ENCODE results near the gene AUNIP.

The AUNIP gene

GRCh38 chr1:25811384-25812082 is 47.7 kb downstream of the AUNIP start:
- no peak overlapping the region for H3K9ac ChIP-seq (ENCODE audit: low read length)
- peaks cover 8% of the 10 kb centered on the region for H3K4me1 ChIP-seq (ENCODE audit: control insufficient read depth, insufficient read depth, low read length)
- no peak overlapping the region for H3K4me3 ChIP-seq (ENCODE audit: low read length)
- no peak for DNase-seq (ENCODE audit: low read depth)
- no peaks in the 10 kb centered on the region for H3K27me3 ChIP-seq (replicated peaks; ENCODE audit: control insufficient read depth, insufficient read depth, low read length)
- H3K36me3 ChIP-seq (ENCODE audit: control insufficient read depth, insufficient read depth, low read length, severe bottlenecking): peaks cover 70% of the 10 kb centered on the region
- H3K9me3 ChIP-seq (ENCODE audit: control insufficient read depth, low read length): no peaks in the 10 kb centered on the region

DNA sequence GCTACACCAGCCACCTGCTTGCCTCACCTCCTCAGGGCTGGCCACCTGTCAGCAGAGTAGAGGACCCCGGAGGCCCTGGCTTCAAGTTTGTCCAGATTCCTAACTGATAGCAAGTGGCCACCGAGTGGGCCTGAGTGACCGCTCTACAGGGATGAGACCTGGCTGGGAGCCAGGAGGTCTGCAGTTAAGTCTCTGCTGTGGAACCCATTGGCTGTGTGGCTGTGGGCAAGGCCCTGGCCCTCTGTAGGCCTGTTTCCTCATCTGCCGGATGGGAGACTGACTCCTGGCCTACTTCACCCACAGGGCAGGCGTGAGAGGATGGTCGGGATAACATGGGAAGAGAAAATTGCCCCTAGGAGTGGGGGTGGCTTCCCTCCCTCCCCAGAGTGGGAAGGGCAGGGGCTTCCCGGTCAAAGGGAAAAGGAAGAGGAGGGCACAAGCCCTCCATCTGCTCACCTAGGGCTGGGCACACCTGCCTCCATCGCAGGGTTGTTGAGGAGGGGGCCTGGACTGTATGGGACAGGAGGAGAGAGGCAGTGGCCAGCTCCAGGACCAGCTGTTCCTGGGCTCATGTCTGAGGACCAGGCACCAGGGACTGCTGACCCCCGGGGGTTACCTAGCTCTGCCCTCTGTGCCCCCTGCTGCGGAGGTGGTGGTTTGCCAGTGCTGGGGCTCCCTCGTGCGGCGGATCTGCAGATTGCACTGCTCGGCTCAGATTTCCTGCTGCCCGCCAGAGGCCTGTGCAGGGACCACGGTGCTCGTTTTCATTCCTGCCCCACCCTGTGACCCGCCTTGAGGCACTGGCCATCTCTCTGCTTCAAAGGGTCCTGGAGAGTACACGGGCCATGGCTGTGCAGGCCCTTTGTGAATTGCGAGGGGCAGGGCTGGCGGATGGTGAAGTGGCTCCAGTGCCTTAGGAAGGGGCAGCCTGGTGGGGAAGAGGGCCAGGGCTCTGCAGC is 48.6 kb downstream of the AUNIP start:
- Histone ChIP-seq H3K36me3 (ENCODE audit: control insufficient read depth, insufficient read depth, low read length, severe bottlenecking) (peaks cover 61% of the 10 kb centered on the region), H3K9me3 (ENCODE audit: control insufficient read depth, low read length) (no peaks in the 10 kb centered on the region)

DNA sequence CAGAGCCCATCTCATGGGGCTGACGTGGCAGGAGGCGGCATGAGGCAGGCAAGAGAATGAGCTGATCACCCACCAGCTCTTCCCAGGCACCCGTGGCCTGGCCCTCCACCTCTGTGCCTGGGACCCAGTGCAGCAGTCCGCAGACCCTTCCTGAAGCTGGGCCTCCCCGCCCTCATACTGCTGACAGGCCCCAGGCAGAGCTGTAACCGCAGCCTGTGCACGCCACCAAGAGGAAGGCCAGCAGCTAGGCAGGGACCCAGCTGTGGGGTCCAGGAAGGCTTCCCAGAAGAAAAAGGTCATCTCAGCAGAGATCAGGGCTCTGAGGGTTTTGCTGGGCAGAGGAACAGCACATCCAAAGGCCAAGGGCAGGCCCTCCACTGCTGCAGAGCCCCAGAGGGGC is 49.3 kb downstream of the AUNIP start:
- no peak for DNase-seq (ENCODE audit: low read depth)
- Histone ChIP-seq H3K9ac (ENCODE audit: low read length) (no peak overlapping the region), H3K27me3 (replicated peaks; ENCODE audit: control insufficient read depth, insufficient read depth, low read length) (no peaks in the 10 kb centered on the region), H3K4me3 (ENCODE audit: low read length) (no peak overlapping the region), H3K36me3 (ENCODE audit: control insufficient read depth, insufficient read depth, low read length, severe bottlenecking) (peaks cover 54% of the 10 kb centered on the region), H3K9me3 (ENCODE audit: control insufficient read depth, low read length) (no peaks in the 10 kb centered on the region), H3K4me1 (ENCODE audit: control insufficient read depth, insufficient read depth, low read length) (peaks cover 24% of the 10 kb centered on the region)

More for the DNA sequence above, 48.6 kb downstream of the AUNIP start:
- Histone ChIP-seq H3K4me1 (ENCODE audit: control insufficient read depth, insufficient read depth, low read length) (peaks cover 17% of the 10 kb centered on the region), H3K4me3 (ENCODE audit: low read length) (no peak overlapping the region), H3K9ac (ENCODE audit: low read length) (no peak overlapping the region), H3K27me3 (replicated peaks; ENCODE audit: control insufficient read depth, insufficient read depth, low read length) (no peaks in the 10 kb centered on the region)
- peak; percentile 79 for DNase-seq (ENCODE audit: low read depth)

DNA sequence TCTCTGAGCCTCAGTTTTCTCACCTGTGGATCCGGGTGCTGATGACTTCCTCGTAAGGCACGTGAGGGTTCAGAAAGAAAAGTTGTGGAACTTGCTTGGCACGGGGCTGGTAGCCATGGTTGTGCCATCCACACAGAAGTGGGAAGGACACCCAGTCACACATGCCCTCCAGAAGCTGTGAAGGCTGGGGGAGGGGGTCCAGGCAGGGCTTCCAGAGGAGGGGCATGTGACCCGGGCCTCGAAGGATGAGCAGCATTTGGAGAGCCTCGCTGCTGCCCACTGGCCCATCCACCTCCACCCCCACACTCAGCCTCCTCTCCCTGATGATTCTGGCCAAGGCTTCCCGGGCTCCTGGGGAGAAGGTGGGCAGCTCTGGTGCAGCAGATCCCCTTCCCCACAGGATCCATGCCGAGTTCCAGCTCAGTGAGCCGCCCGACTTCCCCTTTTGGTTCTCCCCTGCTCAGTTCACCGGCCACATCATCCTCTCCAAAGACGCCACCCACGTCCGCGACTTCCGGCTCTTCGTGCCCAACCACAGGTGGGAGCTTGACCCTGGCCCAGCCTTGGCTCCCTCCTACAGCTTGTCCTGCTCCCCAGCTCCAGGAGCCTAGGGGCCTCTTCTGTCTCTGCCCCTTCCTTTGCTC is 49.9 kb downstream of the AUNIP start:
- Histone ChIP-seq H3K9me3 (ENCODE audit: control insufficient read depth, low read length) (no peaks in the 10 kb centered on the region), H3K36me3 (ENCODE audit: control insufficient read depth, insufficient read depth, low read length, severe bottlenecking) (peaks cover 50% of the 10 kb centered on the region), H3K4me1 (ENCODE audit: control insufficient read depth, insufficient read depth, low read length) (peaks cover 28% of the 10 kb centered on the region), H3K27me3 (replicated peaks; ENCODE audit: control insufficient read depth, insufficient read depth, low read length) (no peaks in the 10 kb centered on the region), H3K9ac (ENCODE audit: low read length) (no peak overlapping the region), H3K4me3 (ENCODE audit: low read length) (no peak overlapping the region)
- no peak for DNase-seq (ENCODE audit: low read depth)

DNA sequence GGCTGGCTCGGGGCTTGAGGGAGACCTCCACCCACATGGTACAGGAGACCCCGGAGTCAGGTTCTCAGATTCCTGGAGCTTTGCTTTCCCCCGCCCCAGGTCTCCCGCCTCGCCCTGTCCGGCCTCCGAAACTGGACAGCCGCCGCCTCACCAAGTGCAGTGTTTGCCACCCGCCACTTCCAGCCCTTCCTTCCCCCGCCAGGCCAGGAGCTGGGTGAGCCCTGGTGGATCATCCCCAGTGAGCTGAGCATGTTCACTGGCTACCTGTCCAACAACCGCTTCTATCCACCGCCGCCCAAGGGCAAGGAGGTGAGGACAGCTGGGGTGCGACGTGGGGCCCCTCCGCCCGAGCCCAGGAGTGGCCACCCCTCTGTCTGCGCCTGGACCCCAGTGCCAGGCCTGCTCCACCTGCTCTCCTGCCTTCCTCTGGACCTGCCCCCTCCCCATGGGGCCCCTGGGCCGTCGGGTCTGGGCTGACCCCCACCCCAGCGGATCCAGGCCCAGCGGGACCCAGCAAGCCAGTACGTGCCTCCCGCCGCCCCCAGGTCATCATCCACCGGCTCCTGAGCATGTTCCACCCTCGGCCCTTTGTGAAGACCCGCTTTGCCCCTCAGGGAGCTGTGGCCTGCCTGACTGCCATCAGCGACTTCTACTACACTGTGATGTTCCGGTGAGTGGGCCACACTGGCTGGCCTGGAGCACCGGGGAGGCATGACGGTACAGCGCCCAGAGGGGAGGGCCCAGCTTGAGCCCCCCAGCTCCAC is 50.6 kb downstream of the AUNIP start:
- DNase-seq (ENCODE audit: low read depth): no peak
- Histone ChIP-seq H3K4me1 (ENCODE audit: control insufficient read depth, insufficient read depth, low read length) (peaks cover 34% of the 10 kb centered on the region), H3K27me3 (replicated peaks; ENCODE audit: control insufficient read depth, insufficient read depth, low read length) (no peaks in the 10 kb centered on the region), H3K9ac (ENCODE audit: low read length) (no peak overlapping the region), H3K4me3 (ENCODE audit: low read length) (no peak overlapping the region), H3K36me3 (ENCODE audit: control insufficient read depth, insufficient read depth, low read length, severe bottlenecking) (peaks cover 43% of the 10 kb centered on the region), H3K9me3 (ENCODE audit: control insufficient read depth, low read length) (no peaks in the 10 kb centered on the region)

GRCh38 chr1:25807480-25808390 is 51.5 kb downstream of the AUNIP start:
- H3K9ac ChIP-seq (ENCODE audit: low read length): no peak overlapping the region
- H3K4me3 ChIP-seq (ENCODE audit: low read length): no peak overlapping the region
- H3K4me1 ChIP-seq (ENCODE audit: control insufficient read depth, insufficient read depth, low read length): peaks cover 41% of the 10 kb centered on the region
- peaks cover 35% of the 10 kb centered on the region for H3K36me3 ChIP-seq (ENCODE audit: control insufficient read depth, insufficient read depth, low read length, severe bottlenecking)
- H3K27me3 ChIP-seq (replicated peaks; ENCODE audit: control insufficient read depth, insufficient read depth, low read length): no peaks in the 10 kb centered on the region
- DNase-seq (ENCODE audit: low read depth): no peak
- no peaks in the 10 kb centered on the region for H3K9me3 ChIP-seq (ENCODE audit: control insufficient read depth, low read length)

DNA sequence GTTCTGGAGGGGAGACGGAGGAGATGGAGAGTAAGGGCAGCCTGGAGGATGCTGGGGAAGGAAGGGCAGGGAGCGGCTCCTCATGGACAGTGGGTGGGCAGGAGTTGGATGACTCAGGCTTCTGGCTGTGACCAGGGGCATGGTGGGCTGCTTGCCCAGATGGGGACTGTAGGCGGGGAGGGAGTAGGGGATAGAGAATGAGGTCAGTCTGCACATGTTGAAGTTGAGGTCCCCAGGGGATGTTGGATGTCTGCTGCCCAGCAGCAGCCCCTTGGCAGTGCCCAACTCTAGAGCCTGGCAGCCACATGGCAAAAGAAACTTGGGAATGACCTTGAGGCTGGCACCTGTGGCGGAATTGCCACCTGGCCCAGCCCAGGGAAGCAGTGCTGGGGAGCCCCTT is 52.8 kb downstream of the AUNIP start:
- peak; percentile 51 for DNase-seq (ENCODE audit: low read depth)
- Histone ChIP-seq H3K36me3 (ENCODE audit: control insufficient read depth, insufficient read depth, low read length, severe bottlenecking) (peaks cover 22% of the 10 kb centered on the region), H3K9me3 (ENCODE audit: control insufficient read depth, low read length) (no peaks in the 10 kb centered on the region), H3K4me3 (ENCODE audit: low read length) (no peak overlapping the region), H3K4me1 (ENCODE audit: control insufficient read depth, insufficient read depth, low read length) (peaks cover 42% of the 10 kb centered on the region), H3K9ac (ENCODE audit: low read length) (peak overlapping the region; percentile 45), H3K27me3 (replicated peaks; ENCODE audit: control insufficient read depth, insufficient read depth, low read length) (no peaks in the 10 kb centered on the region)

GRCh38 chr1:25805863-25806225 is 53.4 kb downstream of the AUNIP start:
- DNase-seq (ENCODE audit: low read depth): peak; percentile 52
- H3K4me1 ChIP-seq (ENCODE audit: control insufficient read depth, insufficient read depth, low read length): peaks cover 46% of the 10 kb centered on the region
- H3K9me3 ChIP-seq (ENCODE audit: control insufficient read depth, low read length): no peaks in the 10 kb centered on the region
- H3K4me3 ChIP-seq (ENCODE audit: low read length): no peak overlapping the region
- H3K36me3 ChIP-seq (ENCODE audit: control insufficient read depth, insufficient read depth, low read length, severe bottlenecking): peaks cover 19% of the 10 kb centered on the region
- H3K9ac ChIP-seq (ENCODE audit: low read length): peak overlapping the region; percentile 45
- H3K27me3 ChIP-seq (replicated peaks; ENCODE audit: control insufficient read depth, insufficient read depth, low read length): no peaks in the 10 kb centered on the region

- H3K9me3 ChIP-seq (ENCODE audit: control insufficient read depth, low read length): no peaks in the 10 kb centered on the region
- no peak overlapping the region for H3K4me3 ChIP-seq (ENCODE audit: low read length)
- H3K36me3 ChIP-seq (ENCODE audit: control insufficient read depth, insufficient read depth, low read length, severe bottlenecking): peaks cover 19% of the 10 kb centered on the region
- H3K9ac ChIP-seq (ENCODE audit: low read length): peak overlapping the region; percentile 11
- H3K4me1 ChIP-seq (ENCODE audit: control insufficient read depth, insufficient read depth, low read length): peaks cover 50% of the 10 kb centered on the region
- H3K27me3 ChIP-seq (replicated peaks; ENCODE audit: control insufficient read depth, insufficient read depth, low read length): no peaks in the 10 kb centered on the region
- no peak for DNase-seq (ENCODE audit: low read depth)
Measured at GRCh38 chr1:25804964-25805862, 54.0 kb downstream of the AUNIP start.
